T-helper 2 cell treated with Interferon-gamma antibody and Interleukin-4, amounts not matched to agents 5 μg/mL and 100 μg/mL, for 36 hours (primary cell): Measurements from ENCODE around the gene KMT2E.

Experiments
- DNase-seq: peaks from one replicate; pipeline ENCODE4 v3.0.0; 2021; ENCODE audit warnings: low spot score
- H3K27ac Mint-ChIP-seq: one replicate; pipeline ENCODE4 v1.8.0; 2021; ENCODE audit warnings: mild to moderate bottlenecking, mixed read lengths
- H3K27me3 Mint-ChIP-seq: one replicate; pipeline ENCODE4 v1.8.0; 2021; ENCODE audit warnings: low read depth, mixed read lengths
- H3K36me3 Mint-ChIP-seq: one replicate; pipeline ENCODE4 v1.8.0; 2021; ENCODE audit warnings: low read depth, mixed read lengths
- H3K4me1 Mint-ChIP-seq: one replicate; pipeline ENCODE4 v1.8.0; 2021; ENCODE audit warnings: low read depth, mixed read lengths
- H3K4me3 Mint-ChIP-seq: one replicate; pipeline ENCODE4 v1.8.0; 2022; ENCODE audit warnings: mild to moderate bottlenecking, moderate library complexity, mixed read lengths
- H3K9me3 Mint-ChIP-seq: one replicate; pipeline ENCODE4 v1.8.0; 2021; ENCODE audit warnings: mixed read lengths

KMT2E gene

DNA sequence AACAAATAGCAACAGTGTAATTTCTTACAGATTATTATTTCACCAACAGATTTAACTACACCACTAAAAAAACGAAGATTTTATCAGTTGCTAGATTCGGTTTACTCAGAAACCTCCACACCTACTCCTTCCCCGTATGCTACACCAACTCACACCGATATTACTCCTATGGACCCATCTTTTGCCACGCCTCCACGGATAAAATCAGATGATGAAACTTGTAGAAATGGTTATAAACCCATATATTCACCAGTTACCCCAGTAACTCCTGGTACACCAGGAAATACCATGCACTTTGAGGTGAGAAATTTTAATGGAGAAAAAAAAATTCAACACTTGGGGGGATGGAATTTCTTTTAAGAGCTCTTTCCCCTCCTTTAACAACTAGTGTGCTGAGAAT, 92.5 kb downstream of the KMT2E start:
- Mint-ChIP-seq H3K27ac (peak overlapping the region; percentile 63), H3K9me3 (no peaks in the 10 kb centered on the region), H3K4me1 (peaks cover 16% of the 10 kb centered on the region), H3K27me3 (no peaks in the 10 kb centered on the region), H3K36me3 (peaks cover 57% of the 10 kb centered on the region), H3K4me3 (no peak overlapping the region)
- no peak for DNase-seq

DNA sequence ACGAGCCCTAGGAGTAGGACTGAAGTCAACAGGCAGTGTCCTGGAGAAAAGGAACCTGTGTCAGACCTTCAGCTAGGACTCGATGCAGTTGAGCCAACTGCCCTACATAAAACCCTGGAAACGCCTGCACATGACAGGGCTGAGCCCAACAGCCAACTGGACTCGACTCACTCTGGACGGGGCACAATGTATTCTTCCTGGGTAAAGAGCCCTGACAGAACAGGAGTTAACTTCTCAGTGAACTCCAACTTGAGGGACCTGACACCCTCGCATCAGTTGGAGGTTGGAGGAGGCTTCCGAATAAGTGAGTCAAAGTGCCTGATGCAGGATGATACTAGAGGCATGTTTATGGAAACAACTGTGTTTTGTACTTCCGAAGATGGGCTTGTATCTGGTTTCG, 93.5 kb downstream of the KMT2E start:
- H3K27ac Mint-ChIP-seq: no peak overlapping the region
- H3K9me3 Mint-ChIP-seq: no peaks in the 10 kb centered on the region
- H3K27me3 Mint-ChIP-seq: no peaks in the 10 kb centered on the region
- H3K36me3 Mint-ChIP-seq: peaks cover 64% of the 10 kb centered on the region
- no peak for DNase-seq
- peaks cover 20% of the 10 kb centered on the region for H3K4me1 Mint-ChIP-seq
- no peak overlapping the region for H3K4me3 Mint-ChIP-seq

DNA sequence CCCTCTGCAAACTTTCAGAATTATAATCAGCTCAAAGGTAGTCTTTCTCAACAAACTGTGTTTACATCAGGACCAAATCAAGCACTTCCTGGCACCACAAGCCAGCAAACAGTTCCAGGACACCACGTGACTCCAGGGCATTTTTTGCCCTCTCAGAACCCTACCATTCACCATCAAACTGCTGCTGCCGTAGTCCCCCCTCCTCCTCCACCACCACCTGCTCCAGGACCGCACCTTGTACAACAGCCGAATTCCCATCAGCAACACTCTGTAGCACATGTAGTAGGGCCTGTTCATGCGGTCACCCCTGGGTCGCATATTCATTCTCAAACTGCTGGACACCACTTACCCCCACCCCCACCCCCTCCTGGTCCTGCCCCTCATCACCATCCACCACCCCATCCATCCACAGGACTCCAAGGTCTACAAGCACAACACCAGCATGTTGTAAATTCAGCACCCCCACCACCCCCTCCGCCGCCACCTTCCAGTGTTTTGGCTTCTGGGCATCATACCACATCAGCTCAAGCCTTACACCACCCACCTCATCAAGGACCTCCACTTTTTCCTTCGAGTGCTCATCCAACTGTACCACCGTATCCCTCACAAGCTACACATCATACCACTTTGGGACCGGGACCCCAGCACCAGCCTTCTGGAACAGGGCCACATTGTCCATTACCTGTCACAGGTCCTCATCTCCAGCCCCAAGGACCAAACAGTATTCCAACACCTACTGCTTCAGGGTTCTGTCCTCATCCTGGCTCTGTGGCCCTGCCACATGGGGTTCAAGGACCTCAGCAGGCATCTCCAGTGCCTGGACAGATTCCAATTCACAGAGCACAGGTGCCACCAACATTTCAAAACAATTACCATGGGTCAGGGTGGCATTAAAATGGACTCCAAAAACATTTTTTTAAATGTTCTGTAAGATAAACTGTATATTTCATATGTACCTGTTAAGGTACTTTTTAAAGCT, 98.7 kb downstream of the KMT2E start:
- peaks cover 73% of the 10 kb centered on the region for H3K36me3 Mint-ChIP-seq
- H3K9me3 Mint-ChIP-seq: no peaks in the 10 kb centered on the region
- H3K27ac Mint-ChIP-seq: peak overlapping the region; percentile 80
- H3K4me1 Mint-ChIP-seq: peaks cover 9% of the 10 kb centered on the region
- no peak overlapping the region for H3K4me3 Mint-ChIP-seq
- no peaks in the 10 kb centered on the region for H3K27me3 Mint-ChIP-seq
- no peak for DNase-seq

DNA sequence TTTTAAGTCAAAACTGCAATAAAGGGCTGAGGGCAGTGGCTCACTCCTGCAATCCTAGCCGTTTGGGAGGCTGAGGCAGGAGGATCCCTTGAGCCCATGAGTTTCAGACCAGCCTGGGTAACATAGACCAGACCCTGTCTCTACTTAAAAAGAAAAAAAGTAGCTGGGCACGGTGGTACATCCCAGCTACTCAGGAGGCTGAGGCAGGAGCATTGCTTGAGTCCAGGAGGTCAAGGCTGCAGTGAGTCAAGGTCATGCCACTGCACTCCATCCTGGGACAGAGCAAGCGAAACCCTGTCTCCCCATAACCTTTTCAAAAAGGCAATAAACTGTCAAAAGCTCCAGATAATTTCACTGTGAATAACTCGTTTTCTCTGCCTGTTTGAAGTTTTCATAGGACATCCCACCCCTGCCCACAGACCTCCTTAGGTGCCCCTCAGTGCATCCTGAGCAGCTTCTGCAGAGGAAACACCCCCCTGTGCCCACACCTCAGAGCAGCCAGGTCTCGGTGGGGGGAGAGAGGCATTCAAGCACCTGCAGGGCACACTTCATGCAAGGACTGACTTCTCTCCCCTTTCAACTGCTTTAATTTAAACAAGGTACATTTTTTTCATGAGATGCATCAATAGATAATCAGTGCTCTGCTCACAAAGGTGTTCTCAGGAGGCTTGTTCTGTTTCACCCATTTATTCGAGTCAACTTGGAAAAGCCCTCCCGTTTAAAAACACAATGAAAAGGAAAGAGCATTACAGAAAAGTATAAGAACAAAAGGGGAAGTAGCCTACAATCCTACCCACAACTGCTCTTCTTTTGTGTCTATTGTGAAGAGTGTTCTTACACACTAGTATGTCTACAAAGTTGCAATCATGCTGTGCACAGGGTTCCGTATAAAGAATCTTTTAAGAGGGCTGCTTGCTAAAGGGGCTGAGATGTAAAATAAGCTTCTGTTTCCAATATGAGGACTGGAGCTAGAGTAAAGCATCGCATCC, 104.9 kb downstream of the KMT2E start:
- Mint-ChIP-seq H3K9me3 (no peaks in the 10 kb centered on the region), H3K27me3 (no peaks in the 10 kb centered on the region), H3K27ac (peak overlapping the region; percentile 26), H3K36me3 (peaks cover 43% of the 10 kb centered on the region), H3K4me1 (peaks cover 4% of the 10 kb centered on the region), H3K4me3 (no peak overlapping the region)
- DNase-seq: no peak

DNA sequence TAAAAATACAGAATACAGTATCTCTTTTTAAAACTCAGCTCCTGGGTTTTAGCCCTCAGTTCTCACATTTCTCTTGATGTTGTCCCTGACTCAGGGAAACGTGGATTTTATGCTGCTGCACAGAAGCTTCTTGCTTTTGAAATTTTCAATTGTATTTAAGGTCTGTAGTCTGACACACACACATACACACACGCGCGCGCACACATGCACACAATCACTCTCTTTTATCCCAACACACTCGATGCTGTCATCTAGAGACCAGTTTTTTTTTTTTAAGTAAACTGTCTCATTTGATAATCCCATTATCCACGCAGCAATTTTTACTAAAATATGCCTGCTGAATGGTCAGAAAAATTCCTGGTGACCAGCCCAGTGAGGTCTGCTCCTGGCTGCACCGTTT, 108.6 kb downstream of the KMT2E start:
- DNase-seq: no peak
- Mint-ChIP-seq H3K36me3 (peaks cover 33% of the 10 kb centered on the region), H3K27me3 (no peaks in the 10 kb centered on the region), H3K4me3 (no peak overlapping the region), H3K9me3 (no peaks in the 10 kb centered on the region), H3K4me1 (peaks cover 13% of the 10 kb centered on the region), H3K27ac (no peak overlapping the region)

DNA sequence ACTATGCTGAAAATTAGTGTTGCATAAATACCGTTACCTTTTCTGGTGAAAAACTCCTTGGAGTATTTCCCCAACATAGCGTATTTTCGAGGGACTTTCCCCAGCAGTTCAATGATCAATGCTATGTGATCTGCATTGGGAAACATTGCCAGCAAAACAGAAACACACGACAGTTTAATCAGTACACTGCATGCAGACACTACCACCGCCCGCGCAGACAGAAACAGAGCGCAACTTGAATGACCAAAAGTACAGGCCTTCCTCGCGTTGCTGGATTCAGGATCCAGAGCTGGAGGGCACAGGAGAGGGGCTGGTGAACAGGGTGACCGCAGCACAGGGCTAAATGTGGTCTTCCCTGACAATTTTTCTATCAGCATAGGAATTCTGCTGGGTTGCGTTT, 111.7 kb downstream of the KMT2E start:
- H3K27ac Mint-ChIP-seq: no peak overlapping the region
- no peak for DNase-seq

DNA sequence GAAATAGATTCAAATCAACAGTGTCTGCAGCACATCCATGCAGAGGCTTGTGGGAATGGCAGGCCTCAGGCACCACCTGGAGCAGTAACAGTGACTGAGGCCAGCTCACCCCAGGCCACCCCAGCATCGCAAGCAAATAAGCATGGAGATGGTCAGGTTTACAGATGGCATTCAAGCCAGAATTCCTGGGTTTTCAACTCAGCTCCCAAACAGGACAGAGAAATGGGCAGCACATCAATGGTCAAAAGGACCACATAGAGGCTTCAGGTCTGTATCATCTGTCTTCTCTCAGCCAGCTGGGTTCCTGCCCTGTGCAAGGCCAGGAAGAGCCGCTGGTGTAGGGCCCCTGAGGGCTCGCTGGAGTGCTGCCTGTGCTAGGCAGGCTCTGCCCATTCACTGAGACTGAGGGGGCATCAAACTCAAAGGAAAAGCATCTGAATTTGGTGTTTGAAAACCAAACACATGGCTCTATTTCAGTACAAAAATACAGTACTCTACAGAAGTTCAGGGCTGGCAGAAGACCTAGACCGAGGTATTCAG, 112.5 kb downstream of the KMT2E start:
- Mint-ChIP-seq H3K36me3 (peaks cover 28% of the 10 kb centered on the region), H3K27ac (no peak overlapping the region), H3K4me1 (peaks cover 26% of the 10 kb centered on the region), H3K27me3 (no peaks in the 10 kb centered on the region), H3K9me3 (no peaks in the 10 kb centered on the region), H3K4me3 (no peak overlapping the region)
- DNase-seq: no peak

More for the DNA sequence above, 111.7 kb downstream of the KMT2E start:
- H3K4me3 Mint-ChIP-seq: no peak overlapping the region
- peaks cover 32% of the 10 kb centered on the region for H3K36me3 Mint-ChIP-seq
- peaks cover 21% of the 10 kb centered on the region for H3K4me1 Mint-ChIP-seq
- no peaks in the 10 kb centered on the region for H3K27me3 Mint-ChIP-seq
- H3K9me3 Mint-ChIP-seq: no peaks in the 10 kb centered on the region

DNA sequence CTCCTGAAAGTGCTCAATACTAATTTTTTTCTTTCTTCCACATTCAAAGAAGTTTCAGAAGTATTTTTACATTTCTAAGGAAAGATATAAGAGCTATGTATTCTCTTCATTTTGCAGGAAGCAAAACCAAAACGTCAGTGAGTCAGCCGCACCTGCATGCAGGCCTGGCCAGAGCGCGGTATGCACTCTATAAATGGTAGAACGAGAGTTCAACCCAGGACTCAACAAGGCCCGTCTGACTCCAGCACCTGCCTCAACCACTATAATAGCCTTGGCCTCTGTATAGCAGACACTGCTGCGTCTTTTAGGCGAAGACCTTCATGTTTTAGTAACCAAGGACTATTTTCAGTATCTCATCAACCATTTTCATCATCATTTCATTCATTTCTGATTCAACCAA, 113.2 kb downstream of the KMT2E start:
- Mint-ChIP-seq H3K36me3 (peaks cover 32% of the 10 kb centered on the region), H3K27me3 (no peaks in the 10 kb centered on the region), H3K27ac (no peak overlapping the region), H3K4me3 (no peak overlapping the region), H3K9me3 (no peaks in the 10 kb centered on the region), H3K4me1 (peaks cover 30% of the 10 kb centered on the region)
- DNase-seq: no peak

DNA sequence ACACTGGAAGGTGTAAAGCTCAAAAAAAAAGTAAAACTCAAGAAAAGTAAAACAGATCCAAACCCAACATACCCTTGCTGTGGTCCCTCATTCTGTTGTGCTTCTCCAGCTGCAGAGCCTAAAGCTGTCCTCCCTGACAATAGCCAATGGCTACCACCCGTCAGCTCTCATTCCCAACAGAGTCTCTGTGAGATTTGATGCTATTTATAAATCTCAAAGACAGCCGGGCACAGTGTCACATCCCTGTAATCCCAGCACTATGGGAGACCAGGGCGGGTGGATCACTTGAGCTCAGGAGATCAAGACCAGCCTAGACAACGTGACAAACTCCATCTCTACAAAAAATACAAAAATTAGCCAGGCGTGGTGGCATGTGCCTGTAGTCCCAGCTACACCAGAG, 116.0 kb downstream of the KMT2E start:
- Mint-ChIP-seq H3K4me3 (no peak overlapping the region), H3K36me3 (peaks cover 30% of the 10 kb centered on the region), H3K9me3 (no peaks in the 10 kb centered on the region), H3K4me1 (peaks cover 29% of the 10 kb centered on the region), H3K27ac (no peak overlapping the region), H3K27me3 (no peaks in the 10 kb centered on the region)
- no peak for DNase-seq

DNA sequence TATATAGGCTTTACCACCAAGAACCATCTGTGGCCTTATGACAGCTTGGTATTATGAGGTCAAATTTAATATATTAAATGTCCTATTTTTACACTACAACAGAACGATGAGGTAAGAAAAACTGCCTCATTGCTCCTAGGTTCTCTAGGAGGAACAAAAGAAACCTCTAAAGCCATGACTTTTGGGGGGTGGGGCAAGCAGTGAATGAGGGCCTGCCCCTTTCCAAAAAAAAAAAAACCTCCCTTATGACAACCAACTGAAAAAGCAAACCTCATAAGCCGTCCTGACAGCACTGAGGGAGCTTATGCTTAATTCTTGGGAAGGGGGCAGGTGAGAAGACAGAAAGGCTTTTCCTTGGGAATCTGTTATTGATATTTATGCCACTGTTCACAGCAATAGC, 116.6 kb downstream of the KMT2E start:
- peaks cover 25% of the 10 kb centered on the region for H3K36me3 Mint-ChIP-seq
- H3K4me3 Mint-ChIP-seq: no peak overlapping the region
- no peak overlapping the region for H3K27ac Mint-ChIP-seq
- DNase-seq: no peak
- no peaks in the 10 kb centered on the region for H3K9me3 Mint-ChIP-seq
- H3K27me3 Mint-ChIP-seq: no peaks in the 10 kb centered on the region
- peaks cover 29% of the 10 kb centered on the region for H3K4me1 Mint-ChIP-seq

DNA sequence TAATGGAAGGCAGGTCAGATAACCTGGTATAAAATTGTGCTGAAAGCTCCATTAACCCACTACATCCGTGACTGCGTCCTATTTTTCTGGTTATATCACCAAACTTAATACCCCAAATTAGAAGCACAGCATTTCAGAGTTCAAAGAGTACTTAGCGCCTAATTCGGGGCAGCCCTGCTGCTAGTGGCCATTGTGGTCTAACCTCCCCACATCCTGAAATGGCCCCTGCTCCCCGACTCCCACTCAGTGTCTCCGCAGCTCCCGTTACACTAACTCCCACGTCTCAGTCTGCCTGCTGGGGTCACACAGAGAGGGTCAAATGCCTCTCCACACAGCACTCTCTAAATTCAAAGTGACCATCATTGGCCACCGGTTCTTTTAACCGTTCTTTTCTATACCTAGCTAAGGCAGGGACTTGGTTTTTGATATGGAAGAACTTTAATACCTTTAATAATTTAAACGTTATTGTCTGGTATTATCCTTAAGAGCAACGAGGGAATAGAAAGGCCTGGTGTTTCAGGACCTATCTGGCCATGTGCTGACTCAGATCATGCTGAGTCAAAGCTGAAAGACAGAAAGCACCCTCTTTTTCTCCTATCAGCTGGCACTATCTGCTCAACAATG, 117.1 kb downstream of the KMT2E start:
- no peaks in the 10 kb centered on the region for H3K9me3 Mint-ChIP-seq
- H3K4me3 Mint-ChIP-seq: no peak overlapping the region
- peaks cover 20% of the 10 kb centered on the region for H3K36me3 Mint-ChIP-seq
- no peak overlapping the region for H3K27ac Mint-ChIP-seq
- H3K27me3 Mint-ChIP-seq: no peaks in the 10 kb centered on the region
- peaks cover 29% of the 10 kb centered on the region for H3K4me1 Mint-ChIP-seq
- DNase-seq: no peak

DNA sequence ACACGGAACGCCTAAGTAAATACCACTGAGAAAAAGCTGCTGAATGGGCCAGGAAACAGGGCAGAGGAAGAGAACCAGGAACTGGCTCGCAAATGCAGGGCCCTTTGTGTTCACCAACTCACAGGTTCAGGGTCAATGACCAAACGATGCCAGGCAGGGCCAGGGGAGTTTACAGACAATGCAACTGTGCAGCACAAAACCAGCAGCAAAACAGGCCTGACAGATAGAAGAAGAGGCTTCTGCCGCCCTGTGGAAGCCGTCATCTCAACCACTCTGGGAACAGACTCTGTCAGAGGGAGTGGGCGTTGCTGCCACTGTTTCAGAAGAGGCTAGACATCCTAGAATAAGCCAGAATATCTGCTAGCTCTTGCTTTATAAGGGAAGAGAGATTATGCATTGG, 117.9 kb downstream of the KMT2E start:
- peak; percentile 23 for DNase-seq
- H3K27me3 Mint-ChIP-seq: no peaks in the 10 kb centered on the region
- no peak overlapping the region for H3K27ac Mint-ChIP-seq
- H3K4me1 Mint-ChIP-seq: peaks cover 29% of the 10 kb centered on the region
- peaks cover 20% of the 10 kb centered on the region for H3K36me3 Mint-ChIP-seq
- no peaks in the 10 kb centered on the region for H3K9me3 Mint-ChIP-seq
- H3K4me3 Mint-ChIP-seq: no peak overlapping the region

DNA sequence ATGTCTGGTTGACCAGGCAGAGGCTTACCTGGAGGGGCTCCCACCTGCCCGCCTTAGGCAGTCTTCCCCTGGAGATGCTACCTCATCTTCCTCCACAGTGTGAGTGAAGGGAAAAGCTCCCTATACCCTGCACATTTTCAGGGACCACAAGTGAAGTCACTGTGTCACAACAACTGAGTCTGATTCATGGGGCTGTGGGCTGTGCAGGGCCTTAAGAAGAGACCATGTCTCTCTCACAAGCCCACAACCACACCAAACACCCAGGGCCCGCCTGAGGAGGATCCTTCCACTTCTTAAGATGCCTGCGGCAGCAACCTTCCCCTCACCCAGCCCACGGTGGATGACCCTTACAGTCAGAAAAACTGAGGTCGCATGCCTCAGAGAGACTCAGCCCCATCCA, 118.3 kb downstream of the KMT2E start:
- Mint-ChIP-seq H3K27ac (no peak overlapping the region), H3K36me3 (peaks cover 21% of the 10 kb centered on the region), H3K4me3 (no peak overlapping the region), H3K27me3 (no peaks in the 10 kb centered on the region), H3K4me1 (peaks cover 26% of the 10 kb centered on the region), H3K9me3 (no peaks in the 10 kb centered on the region)
- DNase-seq: no peak
